Stimulated activated CD8-positive, alpha-beta memory T cell treated with anti-CD3 and anti-CD28 coated beads, Interleukin-2, amount 100 ng/mL, for 1 hour (primary cell): ENCODE measurements around the gene BMPR2.
"Not testable (repeated sequence)": the region's sequence is repeated elsewhere in the genome, so short reads cannot be mapped to it uniquely, and the experiment has no call there.

ENCODE experiments used
- DNase-seq, 2 donors: peaks; one replicate each; pipeline ENCODE4 v3.0.0-alpha.2; 2020; ENCODE audit warnings: low read depth in 2 of 2

Gene BMPR2

GRCh38 chr2:202452744-202453143 is 76.6 kb downstream of the BMPR2 start:
- no peak for DNase-seq

GRCh38 chr2:202454536-202454935 is 78.4 kb downstream of the BMPR2 start:
- DNase-seq = no peak

GRCh38 chr2:202455114-202455513 is 79.0 kb downstream of the BMPR2 start:
- no peak for DNase-seq

DNA sequence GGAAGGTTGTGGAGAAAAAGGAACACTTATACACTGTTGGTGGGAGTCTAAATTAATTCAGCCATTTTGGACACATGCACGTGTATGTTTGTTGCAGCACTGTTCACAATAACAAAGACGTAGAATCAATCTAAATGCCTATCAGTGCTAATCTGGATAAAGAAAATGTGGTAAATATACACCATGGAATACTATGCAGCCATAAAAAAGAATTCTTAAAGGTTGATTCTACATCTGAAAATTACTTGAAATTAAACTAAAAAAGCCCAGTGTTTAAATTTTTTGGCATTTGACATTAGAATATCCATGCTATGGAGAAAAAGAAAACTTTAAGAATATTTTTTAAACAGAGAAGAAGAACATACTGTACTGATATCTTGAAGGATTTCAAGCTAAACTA is 84.0 kb downstream of the BMPR2 start:
- no peak for DNase-seq

DNA sequence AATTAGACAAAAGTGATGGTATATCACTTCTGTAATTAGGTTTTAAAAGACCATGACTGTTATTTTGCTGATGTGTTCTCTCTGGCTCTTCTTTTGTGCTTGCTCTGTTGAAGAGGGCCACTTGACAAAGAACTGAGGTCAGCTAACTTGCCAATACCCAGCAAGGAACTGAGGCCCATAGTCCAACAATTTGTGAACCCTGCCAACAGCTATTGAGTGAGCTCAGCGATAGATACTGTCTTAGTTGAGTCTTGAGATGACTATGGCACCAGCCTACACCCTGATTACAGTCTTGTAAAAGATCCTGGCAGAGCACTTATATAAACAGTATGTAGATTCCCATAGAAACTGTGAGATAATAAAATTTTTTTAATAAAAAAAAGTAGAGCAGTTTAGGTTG is 103.0 kb downstream of the BMPR2 start:
- no peak for DNase-seq

DNA sequence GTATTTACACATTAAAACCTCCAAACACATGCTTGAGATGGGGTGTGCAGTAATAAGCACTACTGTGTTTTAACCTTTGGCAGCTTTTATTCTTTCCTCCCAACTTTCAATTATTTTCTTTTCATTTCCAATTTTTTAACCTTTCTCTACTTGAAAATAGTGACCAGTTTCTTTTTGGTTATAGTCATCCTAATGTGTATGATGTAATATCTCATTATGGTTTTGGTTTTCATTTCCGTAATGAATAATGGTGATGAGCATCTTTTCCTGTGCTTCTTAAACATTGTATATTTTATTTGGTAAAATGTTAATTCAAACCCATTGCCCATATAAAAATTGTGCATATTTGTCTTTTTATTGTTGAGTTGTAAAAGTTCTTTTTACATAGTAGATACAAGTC is 103.5 kb downstream of the BMPR2 start:
- no peak for DNase-seq

DNA sequence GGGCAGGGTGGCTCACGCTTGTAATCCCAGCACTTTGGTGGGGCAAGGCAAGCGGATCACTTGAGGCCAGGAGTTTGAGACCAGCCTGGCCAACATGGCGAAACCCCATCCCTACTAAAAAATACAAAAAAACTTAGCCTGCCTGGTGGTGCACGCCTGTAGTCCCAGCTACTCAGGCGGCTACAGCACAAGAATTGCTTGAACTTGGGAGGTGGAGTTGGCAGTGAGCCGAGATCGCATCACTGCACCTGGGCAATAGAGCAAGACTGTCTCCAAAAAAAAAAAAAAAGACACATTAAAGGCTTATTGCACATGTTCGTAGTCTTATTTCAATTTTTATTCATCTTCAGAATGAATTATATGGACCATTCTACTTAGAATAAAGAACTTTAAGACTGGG is 110.2 kb downstream of the BMPR2 start:
- DNase-seq = no peak

DNA sequence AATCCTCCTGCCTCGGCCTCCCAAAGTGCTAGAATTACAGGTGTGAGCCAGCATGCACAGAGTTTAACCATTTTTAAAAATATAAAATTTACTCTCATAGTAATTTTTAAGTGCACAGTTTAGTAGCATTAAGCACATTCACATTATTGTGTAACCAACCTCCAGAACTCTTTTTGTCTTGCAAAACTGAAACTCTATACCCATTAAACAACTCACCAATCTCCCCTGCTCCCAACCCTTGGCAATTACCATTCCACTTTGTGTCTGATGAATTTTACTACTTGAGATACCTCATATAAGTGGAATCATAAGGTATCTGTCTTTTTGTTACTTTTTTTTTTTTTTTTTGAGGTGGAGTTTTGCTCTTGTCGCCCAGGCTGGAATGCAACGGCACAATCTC is 112.5 kb downstream of the BMPR2 start:
- DNase-seq = no peak

- no peak for DNase-seq
These were observed 114.4 kb downstream of the BMPR2 start for GRCh38 chr2:202490479-202490878.

GRCh38 chr2:202491514-202491913 is 115.4 kb downstream of the BMPR2 start:
- no peak for DNase-seq

- DNase-seq = no peak
These were observed 118.4 kb downstream of the BMPR2 start for GRCh38 chr2:202494300-202495229.

DNA sequence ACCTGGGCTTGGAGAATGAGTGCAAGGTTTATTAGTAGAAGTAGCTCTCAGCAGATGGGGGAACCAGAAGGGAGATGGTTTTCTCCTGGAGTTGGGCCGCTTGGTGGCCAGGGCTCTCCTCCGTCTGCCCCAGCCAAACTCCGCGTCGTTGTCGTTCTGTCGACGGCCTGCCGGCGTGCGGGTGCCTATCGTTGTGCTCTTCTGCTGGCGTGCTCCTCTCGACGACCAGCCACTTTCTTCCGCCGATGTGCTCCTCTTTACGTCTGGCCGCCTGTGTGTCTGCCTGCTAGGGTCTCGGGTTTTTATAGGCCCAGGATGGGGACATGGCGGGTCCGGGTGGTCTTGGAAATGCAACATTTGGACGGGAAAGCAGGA is 119.1 kb downstream of the BMPR2 start:
- DNase-seq = no peak

DNA sequence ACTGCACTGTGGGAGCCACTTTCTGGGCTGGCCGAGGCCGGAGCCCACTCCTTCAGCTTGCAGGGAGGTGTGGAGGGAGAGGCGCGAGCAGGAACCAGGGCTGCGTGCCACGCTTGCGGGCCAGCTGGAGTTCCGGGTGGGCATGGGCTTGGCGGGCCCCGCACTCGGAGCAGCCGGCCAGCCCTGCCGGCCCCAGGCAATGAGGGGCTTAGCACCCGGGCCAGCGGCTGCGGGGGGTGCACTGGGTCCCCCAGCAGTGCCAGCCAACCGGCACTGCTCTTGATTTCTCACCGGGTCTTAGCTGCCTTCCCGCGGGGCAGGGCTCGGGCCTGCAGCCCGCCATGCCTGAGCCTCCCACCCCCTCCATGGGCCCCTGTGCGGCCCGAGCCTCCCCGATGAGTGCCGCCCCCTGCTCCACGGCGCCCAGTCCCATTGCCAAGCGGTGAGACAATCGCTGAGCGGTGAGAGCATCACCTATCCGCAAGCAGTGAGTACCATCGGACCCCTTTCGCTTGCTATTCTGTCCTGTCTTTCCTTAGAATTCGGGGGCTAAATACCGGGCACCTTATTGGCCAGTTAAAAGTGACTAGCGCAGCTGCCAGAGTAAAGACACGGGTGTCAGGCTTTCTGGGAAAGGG is 120.8 kb downstream of the BMPR2 start:
- DNase-seq = not testable (repeated sequence)

DNA sequence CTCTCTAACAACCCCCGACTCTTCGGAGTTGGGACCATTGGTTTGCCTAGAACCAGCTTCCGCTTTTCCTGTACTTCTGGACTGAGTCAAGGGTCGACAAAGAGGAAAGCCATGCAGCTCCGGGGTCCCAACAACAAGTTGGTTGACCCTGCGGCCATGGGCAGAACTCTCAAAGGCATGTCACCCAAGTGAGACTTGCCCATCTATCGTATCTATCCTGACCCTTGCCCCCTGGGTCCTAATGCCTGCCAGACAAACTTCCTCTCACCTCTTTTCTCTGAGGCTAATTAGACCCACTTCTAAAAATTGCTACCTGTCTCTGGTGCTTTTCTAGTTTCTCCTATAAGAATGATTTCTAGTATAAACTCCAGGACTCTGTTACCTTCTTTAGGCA is 121.3 kb downstream of the BMPR2 start:
- DNase-seq = not testable (repeated sequence)

- DNase-seq = not testable (repeated sequence)
These were observed 123.7 kb downstream of the BMPR2 start for GRCh38 chr2:202499841-202500240.

DNA sequence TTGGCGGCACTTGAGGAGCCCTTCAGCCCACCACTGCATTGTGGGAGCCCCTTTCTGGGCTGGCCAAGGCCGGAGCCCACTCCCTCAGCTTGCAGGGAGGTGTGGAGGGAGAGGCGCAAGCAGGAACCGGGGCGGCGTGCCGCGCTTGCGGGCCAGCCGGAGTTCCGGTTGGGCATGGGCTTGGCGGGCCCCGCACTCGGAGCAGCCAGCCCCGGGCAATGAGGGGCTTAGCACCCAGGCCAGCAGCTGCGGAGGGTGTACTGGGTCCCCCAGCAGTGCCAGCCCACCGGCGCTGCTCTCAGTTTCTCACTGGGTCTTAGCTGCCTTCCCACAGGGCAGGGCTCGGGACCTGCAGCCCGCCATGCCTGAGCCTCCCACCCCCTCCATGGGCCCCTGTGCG is 127.1 kb downstream of the BMPR2 start:
- DNase-seq = not testable (repeated sequence)

DNA sequence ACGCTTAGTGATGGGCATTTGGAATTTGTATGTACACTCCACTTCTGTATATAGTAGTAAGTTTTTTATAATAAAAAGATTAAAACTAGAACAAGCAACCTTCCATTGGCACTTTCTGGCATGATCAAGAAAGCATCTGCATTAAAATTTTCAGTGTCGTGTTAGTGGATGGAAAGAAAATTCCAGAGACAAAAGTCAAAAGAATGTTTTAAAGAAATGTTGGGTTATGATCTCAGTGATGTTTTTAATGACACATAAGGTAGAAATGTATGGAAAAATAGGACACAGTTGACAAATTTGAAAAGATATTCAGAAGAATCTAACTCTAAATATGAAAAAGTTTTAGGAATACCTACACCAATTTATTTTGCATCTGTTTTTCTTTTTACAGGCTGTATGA is 132.6 kb downstream of the BMPR2 start:
- no peak for DNase-seq

DNA sequence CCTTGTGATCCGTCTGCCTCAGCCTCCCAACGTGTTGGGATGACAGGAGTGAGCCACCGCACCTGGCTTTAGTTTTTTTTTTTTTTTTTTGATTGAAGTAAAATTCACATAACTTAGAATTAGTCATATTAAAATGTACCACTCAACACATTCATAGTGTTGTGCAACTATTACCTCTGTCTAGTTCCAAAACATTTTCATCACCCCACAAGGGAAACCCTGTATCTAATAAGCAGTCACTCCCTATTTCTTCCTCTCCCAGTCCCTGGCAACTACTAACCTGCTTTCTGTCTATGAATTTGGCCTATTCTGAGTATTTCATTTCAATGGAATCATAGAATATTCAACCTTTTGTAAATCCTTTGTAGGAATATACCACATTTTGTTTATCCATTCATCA is 134.8 kb downstream of the BMPR2 start:
- DNase-seq = no peak

DNA sequence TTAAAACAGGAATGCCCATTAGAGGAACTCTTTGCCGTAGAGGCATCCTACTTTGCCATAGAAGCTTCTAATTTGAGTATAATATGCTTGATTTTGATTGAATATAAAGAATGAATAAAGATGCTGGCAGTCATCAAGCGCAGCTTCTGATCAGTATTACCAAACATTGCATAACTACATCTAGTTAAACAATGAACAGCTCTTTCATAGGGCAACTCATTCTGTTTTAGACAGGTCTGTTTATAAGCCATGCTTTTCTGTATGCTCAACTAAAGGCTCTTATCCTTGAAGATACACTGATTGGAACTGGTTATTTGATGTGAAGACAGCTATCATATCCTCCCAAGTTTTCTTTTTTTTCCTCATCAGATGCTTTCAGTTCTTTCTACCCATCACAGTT is 136.0 kb downstream of the BMPR2 start:
- no peak for DNase-seq

- no peak for DNase-seq
These were observed 138.6 kb downstream of the BMPR2 start for GRCh38 chr2:202514732-202515131.

DNA sequence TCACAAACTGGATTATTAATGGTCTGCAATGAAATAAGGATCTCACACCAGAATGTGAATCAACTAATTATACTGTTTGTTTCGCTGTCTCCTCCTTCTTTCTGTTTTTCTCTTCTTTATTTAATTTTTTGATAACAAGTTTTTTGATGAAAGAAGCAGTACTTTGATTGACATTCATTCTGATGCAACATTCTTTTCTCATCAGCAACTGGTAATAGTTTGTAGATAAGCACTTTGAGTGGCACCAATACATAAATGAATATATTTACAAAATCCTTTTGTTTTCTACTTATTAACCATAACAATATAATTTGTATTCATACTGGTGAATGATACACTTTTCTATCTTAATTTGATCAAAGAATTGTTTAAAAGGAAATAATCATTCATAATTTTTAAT is 143.3 kb downstream of the BMPR2 start:
- DNase-seq = no peak

DNA sequence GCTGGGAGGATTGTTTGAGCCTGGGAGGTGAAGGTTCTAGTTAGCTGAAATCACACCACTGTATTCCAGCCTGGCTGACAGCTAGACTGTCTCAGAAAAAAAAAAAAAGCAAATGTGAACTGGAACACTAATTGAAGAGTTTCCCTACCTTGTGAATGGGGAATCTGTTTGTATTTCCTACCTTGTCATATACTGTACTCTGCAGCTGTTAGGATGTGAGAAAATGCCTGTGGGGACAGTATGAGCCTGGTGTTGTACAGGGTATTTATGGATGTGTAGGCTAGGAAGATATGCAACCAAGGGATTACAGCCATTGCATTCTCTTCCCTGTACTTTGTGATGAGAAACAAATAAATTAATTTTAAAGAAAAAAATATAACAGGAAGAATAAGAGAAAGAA is 145.3 kb downstream of the BMPR2 start:
- no peak for DNase-seq

- no peak for DNase-seq
These were observed 153.3 kb downstream of the BMPR2 start for GRCh38 chr2:202529389-202529788.
